Measurements from ENCODE around the gene DMRTA1.

Gene DMRTA1

GRCh38 chr9:22440841-22441240 is 5.8 kb upstream of the DMRTA1 start:
- Histone ChIP-seq H3K4me3 (ENCODE audit: low read length, poor library complexity, severe bottlenecking) (no peak overlapping the region), H3K27me3 (ENCODE audit: insufficient read depth, low read length, poor library complexity, severe bottlenecking) (no peaks in the 10 kb centered on the region), H3K9me3 (ENCODE audit: insufficient read depth, low read depth, low read length) (no peaks in the 10 kb centered on the region), H3F3A (ENCODE audit: low read depth) (no peaks in the 10 kb centered on the region), H3K4me2 (ENCODE audit: low read depth, low read length, poor library complexity, severe bottlenecking) (no peak overlapping the region), H4K20me1 (ENCODE audit: insufficient read depth, low read length, poor library complexity, severe bottlenecking) (no peaks in the 10 kb centered on the region), H3K36me3 (ENCODE audit: insufficient read depth, low read length) (no peaks in the 10 kb centered on the region), H2AFZ (ENCODE audit: low read length) (no peak overlapping the region), H3K4me1 (ENCODE audit: insufficient read depth, low read length, poor library complexity, severe bottlenecking) (no peaks in the 10 kb centered on the region), H3K79me2 (ENCODE audit: insufficient read depth, low read length) (no peaks in the 10 kb centered on the region), H3K9me2 (replicated peaks; ENCODE audit: low read depth, low read length) (no peaks in the 10 kb centered on the region), H3K9ac (ENCODE audit: low read depth, low read length, poor library complexity, severe bottlenecking) (no peak overlapping the region)
- TF ChIP-seq EZH2phosphoT487 (IDR thresholded peaks at IDR 0.05; ENCODE audit: borderline replicate concordance): no peak
- TF ChIP-seq, protein P1, sequence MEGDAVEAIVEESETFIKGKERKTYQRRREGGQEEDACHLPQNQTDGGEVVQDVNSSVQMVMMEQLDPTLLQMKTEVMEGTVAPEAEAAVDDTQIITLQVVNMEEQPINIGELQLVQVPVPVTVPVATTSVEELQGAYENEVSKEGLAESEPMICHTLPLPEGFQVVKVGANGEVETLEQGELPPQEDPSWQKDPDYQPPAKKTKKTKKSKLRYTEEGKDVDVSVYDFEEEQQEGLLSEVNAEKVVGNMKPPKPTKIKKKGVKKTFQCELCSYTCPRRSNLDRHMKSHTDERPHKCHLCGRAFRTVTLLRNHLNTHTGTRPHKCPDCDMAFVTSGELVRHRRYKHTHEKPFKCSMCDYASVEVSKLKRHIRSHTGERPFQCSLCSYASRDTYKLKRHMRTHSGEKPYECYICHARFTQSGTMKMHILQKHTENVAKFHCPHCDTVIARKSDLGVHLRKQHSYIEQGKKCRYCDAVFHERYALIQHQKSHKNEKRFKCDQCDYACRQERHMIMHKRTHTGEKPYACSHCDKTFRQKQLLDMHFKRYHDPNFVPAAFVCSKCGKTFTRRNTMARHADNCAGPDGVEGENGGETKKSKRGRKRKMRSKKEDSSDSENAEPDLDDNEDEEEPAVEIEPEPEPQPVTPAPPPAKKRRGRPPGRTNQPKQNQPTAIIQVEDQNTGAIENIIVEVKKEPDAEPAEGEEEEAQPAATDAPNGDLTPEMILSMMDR (conservative IDR thresholded peaks at IDR 0.05; ENCODE audit: low read length): no peak

GRCh38 chr9:22446950-22447617 is 460 bp downstream of the DMRTA1 start:
- Histone ChIP-seq H3K4me3 (ENCODE audit: low read length, poor library complexity, severe bottlenecking) (no peak overlapping the region), H3K4me2 (ENCODE audit: low read depth, low read length, poor library complexity, severe bottlenecking) (no peak overlapping the region), H3K9ac (ENCODE audit: low read depth, low read length, poor library complexity, severe bottlenecking) (no peak overlapping the region)

DNA sequence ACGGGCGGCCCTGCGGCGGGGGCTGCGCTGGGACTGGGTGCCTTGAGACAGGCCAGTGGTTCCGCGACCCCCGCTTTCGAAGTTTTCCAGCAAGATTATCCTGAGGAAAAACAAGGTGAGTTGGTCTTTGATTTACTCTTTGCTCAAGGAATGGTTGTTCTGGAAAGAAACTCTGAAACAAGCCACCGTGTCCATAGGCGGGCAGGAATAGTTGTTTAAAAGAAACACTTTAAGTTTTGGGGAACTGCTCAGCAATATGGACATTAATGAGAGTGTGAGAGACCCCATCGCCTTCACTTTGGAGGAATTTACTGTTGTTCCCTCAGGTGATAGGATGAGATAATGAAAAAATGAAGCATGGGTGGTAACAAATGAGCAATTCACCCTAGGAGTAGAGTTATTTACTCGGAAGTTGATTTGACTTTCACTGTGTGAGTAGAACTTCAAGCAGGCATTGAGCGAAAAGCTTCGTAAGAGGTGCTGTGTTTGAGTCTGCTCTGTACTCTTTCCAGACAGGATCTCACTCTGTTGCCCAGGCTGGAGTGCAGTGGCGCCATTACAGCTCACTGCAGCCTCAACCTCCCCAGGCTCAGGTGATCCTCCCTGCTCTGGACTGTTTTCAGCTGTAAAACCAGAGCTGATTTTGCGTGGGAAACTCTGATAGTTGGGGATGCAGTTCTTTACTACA is 1.1 kb downstream of the DMRTA1 start:
- TF ChIP-seq, protein P1 (conservative IDR thresholded peaks at IDR 0.05; ENCODE audit: low read length): no peak
- TF ChIP-seq EZH2phosphoT487 (IDR thresholded peaks at IDR 0.05; ENCODE audit: borderline replicate concordance): no peak
- no peak overlapping the region for H3K9ac ChIP-seq (ENCODE audit: low read depth, low read length, poor library complexity, severe bottlenecking)
- H2AFZ ChIP-seq (ENCODE audit: low read length): no peak overlapping the region
- no peaks in the 10 kb centered on the region for H4K20me1 ChIP-seq (ENCODE audit: insufficient read depth, low read length, poor library complexity, severe bottlenecking)
- H3K36me3 ChIP-seq (ENCODE audit: insufficient read depth, low read length): no peaks in the 10 kb centered on the region
- H3K27me3 ChIP-seq (ENCODE audit: insufficient read depth, low read length, poor library complexity, severe bottlenecking): no peaks in the 10 kb centered on the region
- no peaks in the 10 kb centered on the region for H3K9me3 ChIP-seq (ENCODE audit: insufficient read depth, low read depth, low read length)
- no peaks in the 10 kb centered on the region for H3F3A ChIP-seq (ENCODE audit: low read depth)
- no peak overlapping the region for H3K4me3 ChIP-seq (ENCODE audit: low read length, poor library complexity, severe bottlenecking)
- no peak overlapping the region for H3K4me2 ChIP-seq (ENCODE audit: low read depth, low read length, poor library complexity, severe bottlenecking)
- H3K4me1 ChIP-seq (ENCODE audit: insufficient read depth, low read length, poor library complexity, severe bottlenecking): no peaks in the 10 kb centered on the region
- H3K79me2 ChIP-seq (ENCODE audit: insufficient read depth, low read length): no peaks in the 10 kb centered on the region
- H3K9me2 ChIP-seq (replicated peaks; ENCODE audit: low read depth, low read length): no peaks in the 10 kb centered on the region

More at GRCh38 chr9:22446950-22447617, 460 bp downstream of the DMRTA1 start:
- H3K27me3 ChIP-seq (ENCODE audit: insufficient read depth, low read length, poor library complexity, severe bottlenecking): no peaks in the 10 kb centered on the region
- no peaks in the 10 kb centered on the region for H4K20me1 ChIP-seq (ENCODE audit: insufficient read depth, low read length, poor library complexity, severe bottlenecking)
- H2AFZ ChIP-seq (ENCODE audit: low read length): no peak overlapping the region
- no peaks in the 10 kb centered on the region for H3K79me2 ChIP-seq (ENCODE audit: insufficient read depth, low read length)
- H3K9me2 ChIP-seq (replicated peaks; ENCODE audit: low read depth, low read length): no peaks in the 10 kb centered on the region
- no peak for TF ChIP-seq EZH2phosphoT487 (IDR thresholded peaks at IDR 0.05; ENCODE audit: borderline replicate concordance)
- TF ChIP-seq, protein P1 (conservative IDR thresholded peaks at IDR 0.05; ENCODE audit: low read length): no peak
- no peaks in the 10 kb centered on the region for H3K9me3 ChIP-seq (ENCODE audit: insufficient read depth, low read depth, low read length)
- no peaks in the 10 kb centered on the region for H3K36me3 ChIP-seq (ENCODE audit: insufficient read depth, low read length)
- no peaks in the 10 kb centered on the region for H3F3A ChIP-seq (ENCODE audit: low read depth)
- H3K4me1 ChIP-seq (ENCODE audit: insufficient read depth, low read length, poor library complexity, severe bottlenecking): no peaks in the 10 kb centered on the region

Measured in Loucy (cell line).